Upper lobe of right lung (tissue), 1 donor: ENCODE results near the gene FER1L5. TPM values are rescaled to one million over a fixed set of nuclear protein-coding genes. Genes with fewer than 3 reads are reported as not detected.
A peak's percentile ranks its signal among the peaks of the same experiment; 100 is the strongest.

Source experiments
- ATAC-seq: fragments of 200-7000 bp; cut with Tn5 transposase; one replicate; pipeline ENCODE4 v1.9.1; 2020; ENCODE audit warnings: mild to moderate bottlenecking, moderate library complexity
- DNase-seq: peaks from one replicate; pipeline ENCODE4 v3.0.0-alpha.2; 2020
- H3K27ac ChIP-seq: fragments of 200-600 bp; one replicate; pipeline ENCODE4 v1.8.0; 2022
- H3K27me3 ChIP-seq: fragments of 200-600 bp; one replicate; pipeline ENCODE4 v1.8.0; 2022; ENCODE audit warnings: mild to moderate bottlenecking
- H3K36me3 ChIP-seq: fragments of 200-600 bp; one replicate; pipeline ENCODE4 v1.8.0; 2022
- H3K4me1 ChIP-seq: fragments of 200-600 bp; one replicate; pipeline ENCODE4 v1.8.0; 2022
- H3K4me3 ChIP-seq: fragments of 200-600 bp; one replicate; pipeline ENCODE4 v1.8.0; 2022; ENCODE audit warnings: mild to moderate bottlenecking
- H3K9me3 ChIP-seq: fragments of 200-600 bp; one replicate; pipeline ENCODE4 v1.8.0; 2022
- intact Hi-C: fragments of 100-400 bp; cut with DNase I; formaldehyde crosslinking; loops from one replicate; pipeline ENCODE4 v1.11.0; 2022
- total RNA-seq: library from RNA; stranded (reverse); fragmentation: NEBNext Ultra II Directional; extraction: Animal tissue kit (Norgen Biotek cat#: 25700); gene quantifications from one replicate; pipeline ENCODE4 v1.2.1, GENCODE V29; 2021
- TF ChIP-seq, protein P1 (sequence below): fragments of 200-600 bp; IDR thresholded peaks from one replicate; pipeline ENCODE4 v1.8.0; 2022; ENCODE audit warnings: antibody characterized with exemption
- donor health status: DM: no; HTN: yes; CAD: no; lungs with severe emphysema.

Gene FER1L5
- total RNA-seq, 1 donor from 2014 or later, result 0.14 TPM

DNA sequence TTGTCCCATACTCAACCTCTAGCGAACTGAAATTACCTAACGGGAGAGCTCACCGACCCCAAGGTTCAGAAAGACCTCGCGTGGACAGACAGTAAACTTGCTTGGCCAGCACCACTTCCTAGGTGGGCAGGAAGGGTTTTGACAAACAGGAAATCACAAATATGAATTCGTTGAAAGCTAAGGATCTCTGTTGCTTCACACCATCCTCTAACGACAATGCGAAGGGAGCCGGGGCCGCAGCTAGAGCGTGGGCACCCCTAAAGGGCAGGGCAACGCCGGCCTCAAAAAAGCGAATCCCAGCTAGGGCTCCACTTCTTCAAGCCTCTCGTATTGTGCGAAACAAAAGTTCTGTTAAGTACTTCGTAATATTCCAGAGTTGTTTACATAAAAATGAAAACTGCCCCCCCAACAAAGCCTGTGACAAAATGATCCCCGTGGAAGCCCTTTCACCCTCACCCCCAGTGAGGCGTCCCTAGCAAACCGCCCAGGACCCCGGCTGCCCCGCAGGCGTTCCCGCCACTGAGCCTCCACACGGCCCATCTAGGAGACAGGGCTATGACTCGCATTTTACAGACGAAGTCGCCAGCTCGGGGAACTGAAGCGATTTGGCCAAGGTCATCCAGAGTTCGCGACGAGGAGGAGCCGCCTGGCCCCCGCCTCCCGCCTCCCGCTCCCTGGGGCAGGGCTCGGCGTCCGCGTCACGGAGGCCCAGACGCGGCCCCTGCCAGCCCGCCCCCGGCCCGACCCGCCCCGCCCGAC lies 5.0 kb upstream of the FER1L5 start:
- ATAC-seq (peak; percentile 95), DNase-seq (peak; percentile 95)
- H3K4me1 ChIP-seq, result peaks cover 32% of the 10 kb centered on the region
- peak overlapping the region; percentile 74 for H3K4me3 ChIP-seq
- H3K36me3 ChIP-seq, result peaks cover 23% of the 10 kb centered on the region
- peak overlapping the region; percentile 93 for H3K27ac ChIP-seq
- H3K9me3 ChIP-seq, result no peaks in the 10 kb centered on the region
- intact Hi-C loops, result no loop called here
- H3K27me3 ChIP-seq, result no peaks in the 10 kb centered on the region
- TF ChIP-seq, protein P1, sequence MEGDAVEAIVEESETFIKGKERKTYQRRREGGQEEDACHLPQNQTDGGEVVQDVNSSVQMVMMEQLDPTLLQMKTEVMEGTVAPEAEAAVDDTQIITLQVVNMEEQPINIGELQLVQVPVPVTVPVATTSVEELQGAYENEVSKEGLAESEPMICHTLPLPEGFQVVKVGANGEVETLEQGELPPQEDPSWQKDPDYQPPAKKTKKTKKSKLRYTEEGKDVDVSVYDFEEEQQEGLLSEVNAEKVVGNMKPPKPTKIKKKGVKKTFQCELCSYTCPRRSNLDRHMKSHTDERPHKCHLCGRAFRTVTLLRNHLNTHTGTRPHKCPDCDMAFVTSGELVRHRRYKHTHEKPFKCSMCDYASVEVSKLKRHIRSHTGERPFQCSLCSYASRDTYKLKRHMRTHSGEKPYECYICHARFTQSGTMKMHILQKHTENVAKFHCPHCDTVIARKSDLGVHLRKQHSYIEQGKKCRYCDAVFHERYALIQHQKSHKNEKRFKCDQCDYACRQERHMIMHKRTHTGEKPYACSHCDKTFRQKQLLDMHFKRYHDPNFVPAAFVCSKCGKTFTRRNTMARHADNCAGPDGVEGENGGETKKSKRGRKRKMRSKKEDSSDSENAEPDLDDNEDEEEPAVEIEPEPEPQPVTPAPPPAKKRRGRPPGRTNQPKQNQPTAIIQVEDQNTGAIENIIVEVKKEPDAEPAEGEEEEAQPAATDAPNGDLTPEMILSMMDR, result no peak

DNA sequence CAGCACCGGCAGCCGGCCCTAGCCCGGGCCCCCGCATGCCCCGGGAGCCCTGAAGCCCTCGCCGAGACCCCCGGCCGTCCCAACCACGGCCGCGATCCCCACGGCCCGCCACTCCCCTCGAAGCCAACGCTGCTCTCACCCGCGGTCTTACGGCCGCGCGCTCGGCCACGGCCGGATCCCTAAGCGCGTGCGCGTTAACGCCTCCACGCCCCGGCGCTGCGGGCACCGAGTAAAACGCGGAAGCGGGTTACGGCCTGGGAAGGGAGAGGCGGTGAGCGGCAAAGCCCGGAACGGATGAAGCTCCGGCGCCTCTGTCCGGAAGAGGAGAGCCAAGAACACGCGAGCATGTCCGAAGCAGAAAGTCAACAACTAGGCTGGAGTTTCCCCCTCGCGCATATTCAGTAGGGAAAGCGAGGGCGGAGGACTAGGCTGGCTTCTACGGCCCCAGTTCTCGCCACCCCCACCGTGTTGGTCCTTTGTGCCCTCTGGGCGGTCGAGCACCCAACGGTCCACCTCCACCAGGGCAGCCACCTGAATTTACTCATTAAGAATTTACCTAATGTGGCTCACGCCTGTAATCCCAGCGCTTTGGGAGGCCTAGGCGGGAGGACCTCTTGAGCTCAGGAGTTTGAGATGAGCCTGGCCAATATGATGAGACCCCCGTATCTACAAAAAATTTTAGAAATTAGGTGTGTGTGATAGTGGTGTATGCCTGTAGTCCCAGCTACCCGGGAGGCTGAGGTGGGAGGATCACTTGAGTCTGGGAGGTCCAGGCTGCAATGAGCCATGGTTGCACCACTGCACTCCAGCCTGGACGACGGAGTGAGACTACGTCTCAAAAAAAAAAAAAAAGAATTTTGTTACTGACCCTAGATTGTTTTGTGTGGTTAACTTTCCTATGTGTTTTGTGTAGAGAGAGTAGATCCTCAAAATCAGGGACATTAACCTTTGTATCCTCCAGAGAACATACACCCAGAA lies 4.1 kb upstream of the FER1L5 start, which contains the start of gene KANSL3:
Gene KANSL3 (minus strand): TSS at position 169 of the 978 bp plus-strand sequence. CDS start 1,177 bp downstream, outside the sequence.
- ATAC-seq (peak; percentile 98), DNase-seq (peak; percentile 96)
- intact Hi-C loops, result no loop called here
- TF ChIP-seq, protein P1, result no peak
- H3K27me3 ChIP-seq, result no peaks in the 10 kb centered on the region
- H3K27ac ChIP-seq, result peak within 1 kb of the TSS; percentile 93
- peaks cover 20% of the 10 kb centered on the region for H3K36me3 ChIP-seq
- peak within 1 kb of the TSS; percentile 74 for H3K4me3 ChIP-seq
- H3K9me3 ChIP-seq, result no peaks in the 10 kb centered on the region
- peaks cover 32% of the 10 kb centered on the region for H3K4me1 ChIP-seq

DNA sequence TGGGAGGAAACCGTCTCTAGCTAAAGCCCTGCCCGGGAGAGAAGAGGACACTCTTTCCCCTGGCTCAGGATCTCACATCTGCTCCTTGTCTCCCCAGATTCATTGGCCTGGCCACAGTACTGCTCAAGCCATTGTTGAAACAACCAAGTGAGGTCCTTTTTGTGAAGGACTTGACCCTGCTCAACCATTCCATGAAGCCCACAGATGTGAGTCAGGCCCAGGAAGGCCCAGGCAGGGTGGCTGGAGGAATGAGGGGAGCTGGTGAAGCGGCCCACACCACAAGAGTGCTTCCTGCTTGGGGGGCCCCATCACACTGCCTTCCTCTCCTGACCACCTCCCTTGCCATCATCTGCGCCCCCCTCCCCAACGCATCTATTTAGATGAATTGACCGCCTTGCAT lies 5.1 kb downstream of the FER1L5 start:
- ATAC-seq, result no peak
- Histone ChIP-seq H3K36me3 (no peaks in the 10 kb centered on the region), H3K4me3 (no peak overlapping the region), H3K9me3 (no peaks in the 10 kb centered on the region), H3K27ac (no peak overlapping the region), H3K27me3 (no peaks in the 10 kb centered on the region), H3K4me1 (peaks cover 2% of the 10 kb centered on the region)
- TF ChIP-seq, protein P1, result no peak
- DNase-seq, result no peak
- intact Hi-C loops, result no loop called here

DNA sequence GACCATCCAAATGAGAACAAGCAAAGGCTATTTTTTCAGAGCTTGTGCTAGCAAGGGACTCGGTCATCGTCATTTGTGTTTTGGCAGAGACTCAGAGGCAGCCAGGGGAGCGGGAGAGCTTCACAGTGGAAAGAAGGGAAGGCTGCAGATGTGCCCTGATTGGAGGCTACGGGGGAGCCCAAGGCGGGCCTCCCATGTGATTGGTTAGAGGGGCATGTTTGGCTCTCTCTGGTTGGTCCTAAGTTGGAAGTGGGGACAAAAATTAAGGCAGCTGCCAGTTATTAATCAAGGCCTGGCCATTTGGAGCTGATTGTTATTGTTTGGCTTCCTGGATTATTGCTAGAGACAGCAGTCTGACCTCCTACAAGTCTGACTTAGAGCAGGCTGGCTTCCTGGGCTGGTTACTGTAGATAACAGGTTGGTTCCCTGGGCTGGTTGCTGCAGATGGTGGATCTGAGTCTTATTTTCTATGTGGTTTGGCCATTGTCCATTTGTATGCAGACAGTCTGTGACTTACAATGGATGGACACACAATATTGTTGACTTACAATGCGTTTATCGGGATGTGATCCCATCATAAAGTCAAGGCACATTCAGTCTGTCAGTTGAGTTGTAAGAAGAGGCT lies 5.9 kb downstream of the FER1L5 start:
- Histone ChIP-seq H3K4me3 (no peak overlapping the region), H3K36me3 (no peaks in the 10 kb centered on the region), H3K27ac (no peak overlapping the region), H3K27me3 (no peaks in the 10 kb centered on the region), H3K4me1 (no peaks in the 10 kb centered on the region), H3K9me3 (no peaks in the 10 kb centered on the region)
- intact Hi-C loops, result no loop called here
- TF ChIP-seq, protein P1, result no peak
- no peak for ATAC-seq
- no peak for DNase-seq

DNA sequence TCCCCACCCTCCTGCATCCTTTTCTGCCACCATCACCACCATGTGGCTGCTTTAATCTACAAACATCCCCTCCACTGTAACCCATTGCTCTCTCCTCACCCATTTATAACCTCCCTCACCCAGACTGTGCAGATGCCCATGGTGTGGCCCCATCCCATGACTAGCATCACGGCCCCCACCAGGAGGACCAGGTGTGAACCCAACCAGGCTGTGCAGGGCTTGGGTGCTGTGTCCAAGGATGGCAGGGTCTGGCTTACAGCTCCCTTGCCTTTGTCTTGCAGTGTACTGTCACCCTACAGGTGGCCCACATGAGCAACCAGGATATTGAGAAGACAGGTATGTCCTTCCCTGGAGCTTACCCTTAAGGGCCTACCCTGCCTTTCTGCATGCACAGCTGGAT lies 6.8 kb downstream of the FER1L5 start:
- intact Hi-C loops, result no loop called here
- no peaks in the 10 kb centered on the region for H3K4me1 ChIP-seq
- ATAC-seq, result no peak

More for the DNA sequence above, 6.8 kb downstream of the FER1L5 start:
- no peak overlapping the region for H3K4me3 ChIP-seq
- no peaks in the 10 kb centered on the region for H3K27me3 ChIP-seq
- H3K36me3 ChIP-seq, result no peaks in the 10 kb centered on the region
- no peaks in the 10 kb centered on the region for H3K9me3 ChIP-seq
- H3K27ac ChIP-seq, result no peak overlapping the region
- no peak for DNase-seq
- TF ChIP-seq, protein P1, result no peak
